Thyroid gland (tissue), 4 donors: ENCODE results near the gene SAMD4A. TPM values are rescaled to one million over a fixed set of nuclear protein-coding genes. Genes with fewer than 3 reads are reported as not detected.

Experiments
- DNase-seq, 2 donors: peaks; one replicate each; pipeline ENCODE4 v3.0.0-alpha.2; 2019
- H3K27ac ChIP-seq, 3 donors: fragments of 200-600 bp; sonication (generic); 1 replicate in 2 of 3; 2 replicates in 1 of 3; pipeline ENCODE4 v1.5.1; 2016 to 2019; ENCODE audit warnings: mild to moderate bottlenecking in 1 of 3, moderate library complexity in 1 of 3
- H3K27me3 ChIP-seq: fragments of 200-600 bp; sonication (generic); one replicate; pipeline ENCODE4 v1.5.1; 2019
- H3K36me3 ChIP-seq, 2 donors: fragments of 200-600 bp; sonication (generic); one replicate each; pipeline ENCODE4 v1.5.1; 2016 to 2019
- H3K4me1 ChIP-seq, 2 donors: fragments of 200-600 bp; sonication (generic); one replicate each; pipeline ENCODE4 v1.5.1; 2017 to 2019
- H3K4me3 ChIP-seq, 3 donors: fragments of 200-600 bp; sonication (generic); replicated peaks in 1 of 3; 1 replicate in 2 of 3; 2 replicates in 1 of 3; pipeline ENCODE4 v1.5.1; 2016; ENCODE audit warnings: mild to moderate bottlenecking in 1 of 3
- H3K9me3 ChIP-seq: fragments of 200-600 bp; sonication (generic); one replicate; pipeline ENCODE4 v1.5.1; 2017
- POLR2A ChIP-seq, 2 donors: fragments of 450-650 bp; IDR thresholded peaks; one replicate each; pipeline ENCODE4 v1.6.1; 2017; ENCODE audit warnings: antibody characterized with exemption in 2 of 2, mild to moderate bottlenecking in 2 of 2, moderate library complexity in 1 of 2
- WGBS, 2 donors: methylation state at CpG; one replicate each; pipeline ENCODE4 v1.1.5; 2017; 5-methylcytosine and 5-hydroxymethylcytosine counted together
- intact Hi-C: fragments of 100-400 bp; cut with DNase I; formaldehyde crosslinking; loops from one replicate; pipeline ENCODE4 v1.15.1; 2023
- total RNA-seq, 4 donors: library from RNA; depleted of rRNA; stranded (reverse); fragments of >200 nt; gene quantifications; one replicate each; pipeline ENCODE4 v1.2.3, GENCODE V29; 2016
- TF ChIP-seq, protein P1 (sequence below), 6 experiments: fragments of 200-600 bp in 3 of 6; fragments of 450-650 bp in 3 of 6; sonication (generic) in 3 of 6; IDR thresholded peaks; one replicate each; pipeline ENCODE4 v1.5.1; 2016 to 2019; ENCODE audit warnings: antibody characterized with exemption in 6 of 6, mild to moderate bottlenecking in 2 of 6, inconsistent platforms in 1 of 6, moderate library complexity in 1 of 6

The SAMD4A gene
- total RNA-seq, 4 donors from 2014 or later: 12.6 to 32.7 (median 17.6) TPM

- H3K36me3 ChIP-seq: no peaks in the 10 kb centered on the region
- DNase-seq: no peak
- H3K27ac ChIP-seq: no peak overlapping the region
- no peak overlapping the region for H3K4me3 ChIP-seq
- H3K27me3 ChIP-seq: no peaks in the 10 kb centered on the region
- H3K9me3 ChIP-seq: no peaks in the 10 kb centered on the region
- WGBS, 2 donors: 81 to 83% methylated on average over 8 of the region's 8 CpGs
- TF ChIP-seq, protein P1, sequence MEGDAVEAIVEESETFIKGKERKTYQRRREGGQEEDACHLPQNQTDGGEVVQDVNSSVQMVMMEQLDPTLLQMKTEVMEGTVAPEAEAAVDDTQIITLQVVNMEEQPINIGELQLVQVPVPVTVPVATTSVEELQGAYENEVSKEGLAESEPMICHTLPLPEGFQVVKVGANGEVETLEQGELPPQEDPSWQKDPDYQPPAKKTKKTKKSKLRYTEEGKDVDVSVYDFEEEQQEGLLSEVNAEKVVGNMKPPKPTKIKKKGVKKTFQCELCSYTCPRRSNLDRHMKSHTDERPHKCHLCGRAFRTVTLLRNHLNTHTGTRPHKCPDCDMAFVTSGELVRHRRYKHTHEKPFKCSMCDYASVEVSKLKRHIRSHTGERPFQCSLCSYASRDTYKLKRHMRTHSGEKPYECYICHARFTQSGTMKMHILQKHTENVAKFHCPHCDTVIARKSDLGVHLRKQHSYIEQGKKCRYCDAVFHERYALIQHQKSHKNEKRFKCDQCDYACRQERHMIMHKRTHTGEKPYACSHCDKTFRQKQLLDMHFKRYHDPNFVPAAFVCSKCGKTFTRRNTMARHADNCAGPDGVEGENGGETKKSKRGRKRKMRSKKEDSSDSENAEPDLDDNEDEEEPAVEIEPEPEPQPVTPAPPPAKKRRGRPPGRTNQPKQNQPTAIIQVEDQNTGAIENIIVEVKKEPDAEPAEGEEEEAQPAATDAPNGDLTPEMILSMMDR (IDR thresholded peaks at IDR 0.05): no peak
- TF ChIP-seq POLR2A (IDR thresholded peaks at IDR 0.05): no peak
- intact Hi-C loops: loop anchor here (5.0 kb wide), 1 partner anchor 246 kb away; no protein-coding TSS in a partner anchor
- H3K4me1 ChIP-seq: peaks cover 0 to 6% of the 10 kb centered on the region in 2 donors
Observed at GRCh38 chr14:54808326-54809161, 241.6 kb downstream of the SAMD4A start.

DNA sequence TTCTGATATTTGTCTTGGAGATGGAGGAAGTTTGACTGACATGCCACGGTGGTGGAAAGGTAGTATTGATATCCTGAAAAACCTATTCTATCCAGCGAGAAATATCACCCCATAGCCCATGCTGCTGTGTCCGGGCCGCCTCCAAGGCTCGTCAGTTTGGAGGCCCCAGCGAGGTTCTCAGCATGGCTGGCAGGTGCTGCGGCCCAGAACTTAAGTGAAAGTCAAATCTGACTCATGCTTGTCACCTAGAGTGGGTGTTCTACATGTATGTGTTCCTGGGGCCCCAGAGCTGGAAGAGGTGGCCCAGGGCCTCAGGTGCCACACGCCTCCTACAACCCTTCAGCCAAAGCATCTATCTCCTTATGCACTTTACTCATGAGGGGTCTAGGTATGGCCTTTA, 242.8 kb downstream of the SAMD4A start:
- Histone ChIP-seq H3K36me3 (no peaks in the 10 kb centered on the region), H3K27ac (no peak overlapping the region), H3K4me3 (no peak overlapping the region), H3K9me3 (no peaks in the 10 kb centered on the region), H3K27me3 (no peaks in the 10 kb centered on the region), H3K4me1 (peaks cover 0 to 6% of the 10 kb centered on the region in 2 donors)
- intact Hi-C loops: loop anchor here (5.0 kb wide), 1 partner anchor 247 kb away; no protein-coding TSS in a partner anchor
- no peak for DNase-seq
- WGBS, 2 donors: 93% methylated on average over 8 of the region's 8 CpGs
- no peak for TF ChIP-seq POLR2A (IDR thresholded peaks at IDR 0.05)
- TF ChIP-seq, protein P1 (IDR thresholded peaks at IDR 0.05): no peak

DNA sequence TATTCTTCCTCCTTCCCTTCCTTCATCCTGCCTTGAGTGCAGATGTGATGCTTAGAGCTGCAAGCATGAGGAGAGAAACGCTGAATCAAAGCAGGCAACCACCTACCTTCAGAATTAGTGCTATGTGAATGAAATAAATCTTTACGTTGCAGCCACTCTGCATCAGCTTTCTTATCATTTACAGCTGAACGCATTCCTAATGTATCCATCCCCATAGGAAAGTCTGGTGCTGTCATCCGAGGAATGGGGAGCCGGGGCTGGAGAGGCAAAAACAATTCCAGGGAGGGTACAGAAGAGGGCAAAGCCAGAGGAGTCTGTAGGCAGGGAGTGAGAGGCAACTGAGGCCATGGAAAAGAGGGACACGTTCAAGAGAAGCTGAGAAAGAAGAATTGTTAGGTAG, 245.7 kb downstream of the SAMD4A start:
- Histone ChIP-seq H3K4me3 (no peak overlapping the region), H3K27ac (no peak overlapping the region), H3K9me3 (no peaks in the 10 kb centered on the region), H3K27me3 (no peaks in the 10 kb centered on the region), H3K4me1 (no peaks in the 10 kb centered on the region), H3K36me3 (no peaks in the 10 kb centered on the region)
- no peak for DNase-seq
- WGBS, 2 donors: 76 to 78% methylated on average over 6 of the region's 6 CpGs
- TF ChIP-seq, protein P1 (IDR thresholded peaks at IDR 0.05): no peak
- no peak for TF ChIP-seq POLR2A (IDR thresholded peaks at IDR 0.05)
- intact Hi-C loops: no loop called here

- Histone ChIP-seq H3K27ac (no peak overlapping the region), H3K27me3 (no peaks in the 10 kb centered on the region), H3K36me3 (no peaks in the 10 kb centered on the region), H3K4me1 (no peaks in the 10 kb centered on the region), H3K9me3 (no peaks in the 10 kb centered on the region), H3K4me3 (no peak overlapping the region)
- WGBS, 2 donors: 87 to 92% methylated on average over 2 of the region's 2 CpGs
- TF ChIP-seq, protein P1 (IDR thresholded peaks at IDR 0.05): no peak
- no peak for TF ChIP-seq POLR2A (IDR thresholded peaks at IDR 0.05)
- DNase-seq: no peak
- intact Hi-C loops: no loop called here
Observed at GRCh38 chr14:54813081-54813480, 246.2 kb downstream of the SAMD4A start.

DNA sequence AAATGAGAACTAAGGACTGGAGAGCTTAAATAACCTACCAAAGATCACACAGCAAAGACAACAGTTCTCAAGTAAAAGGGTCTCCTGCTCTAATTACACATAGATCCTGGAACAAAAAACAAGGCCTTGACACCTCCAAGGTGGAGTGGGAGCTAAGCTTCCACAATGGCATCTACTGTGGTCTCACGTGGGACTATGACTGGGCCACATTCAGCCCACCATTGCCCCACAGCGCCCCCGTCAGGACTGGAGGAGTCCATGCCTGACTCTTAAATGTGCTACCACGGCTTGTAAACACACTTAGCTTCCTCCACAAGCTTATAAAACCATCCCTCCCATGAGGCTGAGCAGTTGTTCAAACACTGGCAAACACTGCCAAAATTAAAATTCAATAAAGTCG, 247.1 kb downstream of the SAMD4A start:
- no peaks in the 10 kb centered on the region for H3K9me3 ChIP-seq
- DNase-seq: no peak
- H3K4me1 ChIP-seq: no peaks in the 10 kb centered on the region
- H3K27me3 ChIP-seq: no peaks in the 10 kb centered on the region
- H3K36me3 ChIP-seq: no peaks in the 10 kb centered on the region
- intact Hi-C loops: no loop called here
- no peak overlapping the region for H3K27ac ChIP-seq
- WGBS, 2 donors: 61 to 67% methylated on average over 5 of the region's 5 CpGs
- TF ChIP-seq, protein P1 (IDR thresholded peaks at IDR 0.05): no peak
- no peak for TF ChIP-seq POLR2A (IDR thresholded peaks at IDR 0.05)
- H3K4me3 ChIP-seq: no peak overlapping the region
